Naive thymus-derived CD4-positive, alpha-beta T cell (primary cell): ENCODE data around the gene UBALD2. TPM values are rescaled to one million over a fixed set of nuclear protein-coding genes. Genes with fewer than 3 reads are reported as not detected.

Source experiments
- ATAC-seq: fragments of 150-1000 bp; cut with Tn5 transposase; 2 replicates; pipeline ENCODE4 v1.10.0; 2021; ENCODE audit warnings: mild to moderate bottlenecking, moderate library complexity
- CTCF ChIA-PET: fragments of 350-600 bp; sonication (Branson Sonifier 250); formaldehyde crosslinking; loops from one replicate; lab custom pipeline; 2021; ENCODE audit warnings: antibody characterized with exemption; lab: Charles Lee
- POLR2A ChIA-PET: fragments of 350-600 bp; sonication (Branson Sonifier 250); formaldehyde crosslinking; loops from one replicate; lab custom pipeline; 2021; ENCODE audit warnings: antibody characterized with exemption, inconsistent platforms; lab: Charles Lee
- DNase-seq, 9 donors: peaks; one replicate each; pipeline versions ENCODE4 v3.0.0 to v3.0.0-alpha.2; 2020 to 2022; ENCODE audit warnings: mixed read lengths in 1 of 9
- H3K27ac ChIP-seq: one replicate; pipeline ENCODE4 v1.7.0; 2013; ENCODE audit warnings: mild to moderate bottlenecking, low read depth, low read length, moderate library complexity
- H3K27me3 ChIP-seq, 2 donors: one replicate each; pipeline ENCODE4 v1.7.0; 2013; ENCODE audit warnings: low read length in 2 of 2, mild to moderate bottlenecking in 2 of 2, moderate library complexity in 2 of 2; ENCODE audit not compliant: control insufficient read depth in 2 of 2, insufficient read depth in 2 of 2
- H3K36me3 ChIP-seq, 3 experiments: 1 replicate in 2 of 3; 2 replicates in 1 of 3; pipeline ENCODE4 v1.7.0; 2013; ENCODE audit warnings: low read length in 3 of 3, mild to moderate bottlenecking in 3 of 3, moderate library complexity in 1 of 3; ENCODE audit not compliant: insufficient read depth in 3 of 3, control insufficient read depth in 2 of 3
- H3K4me1 ChIP-seq, 2 donors: one replicate each; pipeline ENCODE4 v1.7.0; 2013; ENCODE audit warnings: low read length in 2 of 2, mild to moderate bottlenecking in 2 of 2, moderate library complexity in 1 of 2; ENCODE audit not compliant: control insufficient read depth in 2 of 2, insufficient read depth in 2 of 2
- H3K4me3 ChIP-seq: 2 replicates; pipeline ENCODE4 v1.7.0; 2013; ENCODE audit warnings: mild to moderate bottlenecking, low read length
- H3K9me3 ChIP-seq, 3 experiments: 1 replicate in 2 of 3; 2 replicates in 1 of 3; pipeline ENCODE4 v1.7.0; 2013; ENCODE audit warnings: low read length in 3 of 3; ENCODE audit not compliant: control insufficient read depth in 2 of 3
- H3K27ac Mint-ChIP-seq, 9 donors: one replicate each; pipeline ENCODE4 v1.8.0; 2020 to 2022; ENCODE audit warnings: mixed read lengths in 9 of 9, mild to moderate bottlenecking in 8 of 9, moderate library complexity in 5 of 9, inconsistent platforms in 2 of 9
- H3K27me3 Mint-ChIP-seq, 5 donors: one replicate each; pipeline ENCODE4 v1.8.0; 2021 to 2022; ENCODE audit warnings: mixed read lengths in 5 of 5, mild to moderate bottlenecking in 1 of 5
- H3K36me3 Mint-ChIP-seq, 5 donors: one replicate each; pipeline ENCODE4 v1.8.0; 2020 to 2022; ENCODE audit warnings: mixed read lengths in 5 of 5, mild to moderate bottlenecking in 3 of 5, inconsistent platforms in 1 of 5
- H3K4me1 Mint-ChIP-seq, 7 donors: one replicate each; pipeline ENCODE4 v1.8.0; 2020 to 2022; ENCODE audit warnings: mixed read lengths in 7 of 7, mild to moderate bottlenecking in 3 of 7, inconsistent platforms in 1 of 7
- H3K4me3 Mint-ChIP-seq, 10 donors: one replicate each; pipeline ENCODE4 v1.8.0; 2020 to 2022; ENCODE audit warnings: mild to moderate bottlenecking in 10 of 10, mixed read lengths in 10 of 10, moderate library complexity in 6 of 10, inconsistent platforms in 2 of 10
- H3K9me3 Mint-ChIP-seq, 11 donors: one replicate each; pipeline ENCODE4 v1.8.0; 2020 to 2022; ENCODE audit warnings: mixed read lengths in 11 of 11, mild to moderate bottlenecking in 4 of 11, inconsistent platforms in 1 of 11, moderate library complexity in 1 of 11
- intact Hi-C, 2 donors: fragments of 100-400 bp; cut with micrococcal nuclease; formaldehyde crosslinking; loops; one replicate each; pipeline ENCODE4 v1.15.1; 2023
- polyA plus RNA-seq, 2 donors: library from polyadenylated mRNA; unstranded; fragments of 300-500 nt; fragmentation: Illumina TruSeq; gene quantifications; one replicate each; pipeline ENCODE4 v1.2.3, GENCODE V29; 2021
- total RNA-seq, 6 experiments: library from RNA in 5 of 6; stranded (reverse) in 5 of 6; gene quantifications; 1 replicate in 5 of 6; 2 replicates in 1 of 6; pipeline ENCODE4 v1.2.3 and lab custom pipeline; 2021 to 2026

Gene UBALD2
- total and polyA plus RNA-seq, 7 experiments from 2014 or later = 6.9 to 263 (median 132) TPM

DNA sequence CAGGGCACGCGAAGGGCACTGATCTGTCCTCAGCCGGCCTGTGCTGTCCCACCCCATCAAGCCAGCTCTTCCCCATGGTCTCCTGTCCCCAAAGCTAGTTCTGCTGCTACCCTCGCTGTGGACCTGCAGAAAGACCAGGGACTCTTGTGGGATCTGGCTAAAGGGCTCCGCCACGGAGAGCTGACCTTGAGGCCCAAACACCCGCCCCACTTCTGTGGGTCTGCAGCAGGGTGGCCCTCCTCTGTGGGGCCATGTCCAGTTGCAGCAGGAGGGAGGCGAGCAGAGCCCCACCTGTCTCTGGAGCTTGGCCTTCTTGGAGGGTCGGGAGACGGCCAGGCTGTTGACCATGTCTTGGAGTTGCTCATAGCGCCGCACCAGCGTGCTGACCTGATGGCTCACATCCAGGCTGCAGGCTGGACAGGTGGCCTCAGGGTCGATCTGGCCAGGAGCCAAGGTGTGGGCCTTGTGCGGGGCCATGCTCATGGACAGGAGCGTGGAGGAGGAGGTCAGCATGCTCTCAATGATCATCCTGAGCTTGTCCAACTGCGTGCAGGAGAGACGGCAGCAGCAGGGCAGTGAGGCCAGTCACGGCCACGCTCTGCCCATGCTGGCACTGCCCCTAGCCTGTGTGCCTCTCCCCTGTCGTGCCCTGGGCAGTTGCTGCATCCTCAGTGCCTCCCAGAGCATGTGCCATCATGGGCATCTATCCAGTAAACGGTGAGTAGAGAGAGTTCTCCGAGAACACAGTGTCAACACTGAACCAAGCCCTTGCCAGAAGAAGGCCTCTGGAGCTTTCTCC is 16.6 kb downstream of the UBALD2 start:
- no peaks in the 10 kb centered on the region for H3K27me3 Mint-ChIP-seq

DNA sequence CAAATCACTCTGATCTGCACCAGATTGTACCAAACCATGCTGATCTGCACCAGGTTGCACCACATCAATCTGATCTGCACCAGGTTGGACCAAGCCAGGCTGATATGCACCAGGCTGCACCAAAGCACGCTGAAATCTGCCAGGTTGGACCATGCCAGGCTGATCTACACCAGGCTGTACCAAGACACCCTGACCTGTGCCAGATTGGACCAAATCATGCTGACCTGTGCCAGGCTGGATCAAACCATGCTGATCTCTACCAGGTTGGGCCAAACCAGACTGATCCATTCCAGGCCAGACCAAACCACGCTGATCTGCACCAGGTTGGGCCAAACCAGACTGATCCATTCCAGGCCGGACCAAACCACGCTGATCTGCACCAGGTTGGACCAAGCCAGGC is 27.4 kb downstream of the UBALD2 start:
- Mint-ChIP-seq H3K4me3 (no peak overlapping the region), H3K4me1 (peaks cover 0 to 1% (median 0%) of the 10 kb centered on the region in 7 donors), H3K27me3 (no peaks in the 10 kb centered on the region), H3K27ac (no peak overlapping the region), H3K9me3 (no peaks in the 10 kb centered on the region), H3K36me3 (peaks cover 0 to 12% (median 0%) of the 10 kb centered on the region in 5 donors)
- no peaks in the 10 kb centered on the region for H3K9me3 ChIP-seq
- ChIA-PET CTCF (no interaction called here), POLR2A (no interaction called here)
- ATAC-seq (no peak), DNase-seq (no peak)
- H3K4me3 ChIP-seq = no peak overlapping the region
- no peaks in the 10 kb centered on the region for H3K4me1 ChIP-seq
- no peaks in the 10 kb centered on the region for H3K27me3 ChIP-seq
- no peak overlapping the region for H3K27ac ChIP-seq
- intact Hi-C loops = no loop called here
- H3K36me3 ChIP-seq = no peaks in the 10 kb centered on the region

More for the DNA sequence above, 16.6 kb downstream of the UBALD2 start:
- peaks cover 0 to 17% (median 8%) of the 10 kb centered on the region in 7 donors for H3K4me1 Mint-ChIP-seq
- H3K36me3 ChIP-seq = no peaks in the 10 kb centered on the region
- no peak overlapping the region for H3K27ac ChIP-seq
- POLR2A ChIA-PET = interaction anchor here (0.8 to 3.4 kb wide), 4 partner anchors 98 to 252 kb away, joined by 3 to 29 read pairs (median 4); no protein-coding TSS in a partner anchor
- peaks cover 0 to 8% of the 10 kb centered on the region in 2 donors for H3K4me1 ChIP-seq
- H3K36me3 Mint-ChIP-seq = peaks cover 0 to 4% (median 0%) of the 10 kb centered on the region in 5 donors
- H3K9me3 ChIP-seq = no peaks in the 10 kb centered on the region
- no peak for DNase-seq
- no peak overlapping the region for H3K4me3 Mint-ChIP-seq
- no peak overlapping the region for H3K27ac Mint-ChIP-seq
- H3K27me3 ChIP-seq = no peaks in the 10 kb centered on the region
- intact Hi-C loops = no loop called here
- CTCF ChIA-PET = interaction anchor here (0.5 to 6.2 kb wide), 5 partner anchors 23 to 403 kb away, joined by 3 to 191 read pairs (median 3); partner anchors contain the start of gene TRIM47
- no peak for ATAC-seq
- H3K9me3 Mint-ChIP-seq = no peaks in the 10 kb centered on the region
- no peak overlapping the region for H3K4me3 ChIP-seq

DNA sequence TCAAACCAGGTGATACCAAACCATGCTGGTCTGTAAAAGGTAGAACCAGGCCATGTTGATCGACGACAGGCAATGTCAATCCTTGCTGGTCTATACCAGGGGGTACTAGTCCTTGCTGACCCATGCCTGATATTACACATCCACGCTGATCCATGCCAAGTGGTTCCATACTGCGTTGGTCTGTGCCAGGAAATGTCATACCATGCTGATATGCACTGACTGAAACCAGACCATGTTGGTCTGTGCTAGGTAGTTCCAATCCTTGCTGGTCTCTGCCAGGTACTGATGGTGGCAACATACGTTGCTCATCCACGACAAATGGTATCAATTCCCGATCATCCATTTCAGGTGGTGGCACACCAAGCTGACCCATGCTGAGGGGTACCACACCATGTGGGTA is 28.0 kb downstream of the UBALD2 start:
- DNase-seq = no peak
- Mint-ChIP-seq H3K4me1 (peaks cover 0 to 1% (median 0%) of the 10 kb centered on the region in 7 donors), H3K36me3 (peaks cover 0 to 12% (median 0%) of the 10 kb centered on the region in 5 donors), H3K27me3 (no peaks in the 10 kb centered on the region), H3K27ac (no peak overlapping the region), H3K4me3 (no peak overlapping the region), H3K9me3 (no peaks in the 10 kb centered on the region)
- H3K27me3 ChIP-seq = no peaks in the 10 kb centered on the region
- CTCF ChIA-PET = interaction anchor here (0.6 to 1.6 kb wide), 3 partner anchors 11 to 169 kb away, joined by 4 to 7 read pairs (median 4); no protein-coding TSS in a partner anchor
- H3K4me3 ChIP-seq = no peak overlapping the region
- ATAC-seq = no peak
- POLR2A ChIA-PET = no interaction called here
- no peaks in the 10 kb centered on the region for H3K4me1 ChIP-seq
- intact Hi-C loops = no loop called here
- H3K36me3 ChIP-seq = no peaks in the 10 kb centered on the region
- H3K9me3 ChIP-seq = no peaks in the 10 kb centered on the region
- H3K27ac ChIP-seq = no peak overlapping the region

DNA sequence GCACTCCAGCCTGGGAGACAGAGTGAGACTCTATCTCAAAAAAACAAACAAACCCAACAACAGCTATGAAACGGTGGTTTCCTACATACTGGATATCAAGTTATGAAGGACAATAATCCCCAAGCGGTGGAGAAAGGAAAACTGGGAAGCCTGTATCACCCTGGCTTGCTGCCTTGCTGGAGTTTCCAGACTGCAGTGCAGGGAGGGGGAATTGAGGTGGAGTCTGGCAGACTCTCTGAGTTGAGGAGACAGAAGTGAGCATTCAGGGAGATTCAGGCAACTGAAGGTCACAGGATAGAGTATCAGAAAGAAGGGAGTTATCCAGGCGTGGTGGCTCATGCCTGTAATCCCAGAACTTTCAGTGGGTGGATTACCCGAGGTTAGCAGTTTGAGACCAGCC is 31.0 kb downstream of the UBALD2 start:
- no peaks in the 10 kb centered on the region for H3K36me3 ChIP-seq
- Mint-ChIP-seq H3K4me1 (peaks cover 0 to 4% (median 3%) of the 10 kb centered on the region in 7 donors), H3K4me3 (no peak overlapping the region), H3K27ac (no peak overlapping the region), H3K36me3 (peaks cover 0 to 12% (median 0%) of the 10 kb centered on the region in 5 donors), H3K9me3 (no peaks in the 10 kb centered on the region), H3K27me3 (no peaks in the 10 kb centered on the region)
- ChIA-PET CTCF (interaction anchor here (0.6 to 2.3 kb wide), 5 partner anchors 16 to 282 kb away, joined by 3 to 7 read pairs (median 3); no protein-coding TSS in a partner anchor), POLR2A (no interaction called here)
- intact Hi-C loops = loop anchor here in 1 of 2 donors (5.0 kb wide), 1 partner anchor 174 kb away; no protein-coding TSS in a partner anchor
- H3K9me3 ChIP-seq = no peaks in the 10 kb centered on the region
- peaks cover 0 to 4% of the 10 kb centered on the region in 2 donors for H3K4me1 ChIP-seq
- ATAC-seq = no peak
- H3K27ac ChIP-seq = no peak overlapping the region
- DNase-seq = no peak
- H3K27me3 ChIP-seq = no peaks in the 10 kb centered on the region
- no peak overlapping the region for H3K4me3 ChIP-seq

DNA sequence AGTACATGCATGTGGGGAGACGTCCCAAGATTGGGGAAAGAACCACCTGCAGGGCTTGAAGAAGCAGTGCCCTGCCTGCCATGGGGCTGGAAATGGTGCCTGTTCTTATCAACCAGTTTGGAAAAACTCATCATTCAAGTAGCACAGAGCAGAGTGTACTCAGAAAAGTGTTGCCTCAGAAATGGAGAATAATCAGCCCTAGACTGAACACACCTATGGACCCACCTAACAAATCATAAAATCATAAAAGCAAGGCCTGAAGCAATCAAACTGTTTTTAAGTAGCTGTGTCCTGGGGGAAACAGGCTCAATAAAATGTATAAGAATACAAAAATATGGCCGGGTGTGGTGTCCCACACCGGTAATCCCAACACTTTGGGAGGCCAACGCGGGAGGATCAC is 31.7 kb downstream of the UBALD2 start:
- Histone ChIP-seq H3K27me3 (no peaks in the 10 kb centered on the region), H3K27ac (no peak overlapping the region), H3K36me3 (no peaks in the 10 kb centered on the region), H3K4me1 (peaks cover 0 to 4% of the 10 kb centered on the region in 2 donors), H3K4me3 (no peak overlapping the region), H3K9me3 (no peaks in the 10 kb centered on the region)
- intact Hi-C loops = loop anchor here in 1 of 2 donors (5.0 kb wide), 1 partner anchor 175 kb away; no protein-coding TSS in a partner anchor
- ChIA-PET CTCF (interaction anchor here (1.2 to 2.3 kb wide), 2 partner anchors 213 to 283 kb away, joined by 3 to 7 read pairs; no protein-coding TSS in a partner anchor), POLR2A (no interaction called here)
- H3K36me3 Mint-ChIP-seq = peaks cover 0 to 12% (median 0%) of the 10 kb centered on the region in 5 donors
- H3K27ac Mint-ChIP-seq = peak overlapping the region in 3 of 9 donors; percentile 31 to 47 (median 46)
- ATAC-seq (no peak), DNase-seq (no peak)
- no peaks in the 10 kb centered on the region for H3K27me3 Mint-ChIP-seq
- H3K9me3 Mint-ChIP-seq = no peaks in the 10 kb centered on the region
- H3K4me3 Mint-ChIP-seq = no peak overlapping the region
- H3K4me1 Mint-ChIP-seq = peaks cover 0 to 4% (median 3%) of the 10 kb centered on the region in 7 donors

DNA sequence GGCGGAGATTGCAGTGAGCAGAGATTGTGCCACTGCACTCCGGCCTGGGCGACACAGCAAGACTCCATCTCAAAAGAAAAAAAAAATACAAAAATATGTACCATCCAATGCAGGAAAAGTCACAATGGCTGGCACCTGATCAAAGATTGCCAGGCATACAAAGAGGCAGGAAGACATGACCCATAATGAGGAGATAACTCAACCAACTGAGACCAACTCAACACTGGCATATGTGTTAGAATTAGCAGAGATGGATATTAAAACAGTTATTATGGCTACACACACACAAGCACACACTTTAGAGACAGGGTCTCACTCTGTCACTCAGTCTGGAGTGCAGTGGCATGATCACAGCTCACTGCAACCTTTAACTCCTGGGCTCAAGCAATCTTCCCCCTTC is 32.3 kb downstream of the UBALD2 start:
- Mint-ChIP-seq H3K27me3 (no peaks in the 10 kb centered on the region), H3K4me1 (peaks cover 0 to 4% (median 3%) of the 10 kb centered on the region in 7 donors), H3K27ac (no peak overlapping the region), H3K36me3 (peaks cover 0 to 12% (median 0%) of the 10 kb centered on the region in 5 donors), H3K9me3 (no peaks in the 10 kb centered on the region), H3K4me3 (no peak overlapping the region)
- no peak for ATAC-seq
- ChIA-PET CTCF (interaction anchor here (0.9 to 1.2 kb wide), 2 partner anchors 283 to 293 kb away, joined by 3 to 4 read pairs; no protein-coding TSS in a partner anchor), POLR2A (interaction anchor here (1.0 kb wide), 1 partner anchor 17 kb away, joined by 3 read pairs; no protein-coding TSS in a partner anchor)
- no peaks in the 10 kb centered on the region for H3K9me3 ChIP-seq
- no peaks in the 10 kb centered on the region for H3K27me3 ChIP-seq
- intact Hi-C loops = loop anchor here in 1 of 2 donors (5.0 kb wide), 1 partner anchor 175 kb away; no protein-coding TSS in a partner anchor
- DNase-seq = no peak
- peaks cover 0 to 4% of the 10 kb centered on the region in 2 donors for H3K4me1 ChIP-seq
- no peak overlapping the region for H3K4me3 ChIP-seq
- no peaks in the 10 kb centered on the region for H3K36me3 ChIP-seq
- H3K27ac ChIP-seq = no peak overlapping the region
